ENCODE measurements around the gene COPS9.

Gene COPS9

DNA sequence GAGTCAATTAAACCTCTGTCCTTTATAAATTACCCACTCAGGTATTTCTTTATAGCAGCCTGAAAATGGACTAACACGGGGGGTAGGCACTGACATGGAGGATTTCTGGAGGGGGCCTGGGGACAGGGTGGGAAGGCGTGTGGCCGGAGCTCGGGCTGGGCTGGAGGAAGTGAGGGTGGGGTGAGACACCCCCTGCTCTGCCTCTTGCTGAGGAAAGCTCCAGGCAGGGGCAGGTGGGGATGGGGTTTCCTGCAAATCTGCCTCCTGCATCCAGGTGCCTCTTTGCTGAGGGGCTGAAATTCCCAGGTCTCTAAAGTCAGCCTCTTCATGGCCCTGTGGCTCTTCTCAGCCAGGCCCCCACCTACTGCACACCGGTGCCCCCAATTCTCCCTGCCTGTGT, 30.1 kb upstream of the COPS9 start:
- DNase-seq (ENCODE audit: low spot score): no peak

DNA sequence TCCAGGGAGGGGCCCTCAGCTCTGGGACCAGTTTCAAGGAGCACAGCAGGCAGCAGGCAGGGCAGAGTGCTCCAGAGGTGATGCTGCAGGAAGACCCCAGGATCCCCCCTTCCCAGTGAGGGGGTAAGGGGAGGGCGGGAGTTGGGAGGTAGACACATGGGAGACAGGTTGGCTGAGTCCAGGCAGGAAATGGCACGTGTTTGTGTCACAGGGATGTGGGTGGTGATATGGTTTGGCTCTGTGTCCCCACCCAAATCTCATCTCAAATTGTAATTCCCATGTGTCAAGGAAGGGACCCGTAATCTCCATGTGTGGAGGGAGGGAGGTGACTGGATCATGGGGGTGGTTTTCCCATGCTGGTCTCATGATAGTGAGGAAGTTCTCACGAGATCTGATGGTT, 29.6 kb upstream of the COPS9 start:
- DNase-seq (ENCODE audit: low spot score): no peak

DNA sequence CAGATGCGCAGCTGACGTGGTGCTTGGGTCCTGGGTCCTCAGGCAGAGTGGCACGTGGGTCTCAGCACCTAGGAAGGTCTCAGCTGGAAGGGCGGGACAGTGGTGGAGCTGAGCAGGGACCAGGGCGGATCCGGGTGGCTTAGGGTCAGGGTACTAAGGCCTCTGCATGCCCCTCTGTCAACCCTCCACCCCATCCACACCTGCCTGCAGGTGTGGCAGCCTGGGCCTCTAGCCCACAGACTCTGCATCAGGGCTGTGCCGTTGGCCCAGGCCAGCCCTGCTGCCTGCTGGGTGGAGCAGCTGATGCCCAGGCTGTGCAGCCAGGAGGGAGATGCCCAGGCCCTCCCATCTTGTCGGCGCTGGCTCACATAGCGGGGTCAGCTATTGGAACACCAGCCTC, 28.9 kb upstream of the COPS9 start:
- no peak for DNase-seq (ENCODE audit: low spot score)

DNA sequence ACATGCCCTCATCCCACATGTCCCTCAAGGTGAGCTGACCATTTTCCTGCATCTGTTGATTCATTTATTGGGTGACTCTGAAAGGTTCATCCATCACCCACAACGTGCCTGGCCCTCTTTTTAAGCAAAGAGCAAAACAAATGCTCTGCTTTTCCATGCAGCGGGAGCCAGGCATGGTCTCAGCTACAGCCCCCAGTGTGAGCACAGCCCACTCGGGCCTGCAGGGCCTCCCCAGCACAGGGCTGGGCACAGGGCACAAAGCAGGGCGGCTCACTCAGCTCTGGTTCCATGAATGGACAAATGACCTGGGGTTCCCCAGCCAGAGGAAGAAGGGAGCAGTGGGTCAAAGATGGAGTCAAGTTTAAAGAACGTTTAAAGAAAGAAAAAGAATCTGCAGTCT, 28.5 kb upstream of the COPS9 start:
- DNase-seq (ENCODE audit: low spot score): no peak

DNA sequence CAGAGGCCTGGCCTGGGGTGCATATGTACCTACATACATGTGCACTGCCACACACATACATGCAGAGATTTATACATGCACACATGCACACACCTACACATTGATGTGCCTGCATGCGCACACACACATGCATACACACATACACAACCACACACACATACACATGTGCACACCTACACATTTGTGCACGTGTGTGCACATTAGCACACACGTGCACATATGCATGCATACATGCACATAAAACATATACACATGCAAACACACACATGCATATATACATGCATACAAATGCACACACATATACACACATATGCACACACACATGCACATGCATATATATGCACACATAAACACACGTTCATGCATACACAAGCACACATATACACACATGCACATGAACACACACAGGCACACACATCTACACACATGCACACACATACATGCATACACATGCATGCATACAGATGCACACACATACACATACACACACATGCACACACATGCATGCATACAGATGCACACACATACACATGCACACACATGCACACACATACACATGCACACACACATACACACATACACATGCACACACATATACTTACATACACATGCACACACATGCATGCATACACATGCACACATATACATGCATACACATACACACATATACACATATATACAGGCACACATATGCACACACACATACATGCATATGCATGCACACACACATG, 27.9 kb upstream of the COPS9 start:
- DNase-seq (ENCODE audit: low spot score): no peak

DNA sequence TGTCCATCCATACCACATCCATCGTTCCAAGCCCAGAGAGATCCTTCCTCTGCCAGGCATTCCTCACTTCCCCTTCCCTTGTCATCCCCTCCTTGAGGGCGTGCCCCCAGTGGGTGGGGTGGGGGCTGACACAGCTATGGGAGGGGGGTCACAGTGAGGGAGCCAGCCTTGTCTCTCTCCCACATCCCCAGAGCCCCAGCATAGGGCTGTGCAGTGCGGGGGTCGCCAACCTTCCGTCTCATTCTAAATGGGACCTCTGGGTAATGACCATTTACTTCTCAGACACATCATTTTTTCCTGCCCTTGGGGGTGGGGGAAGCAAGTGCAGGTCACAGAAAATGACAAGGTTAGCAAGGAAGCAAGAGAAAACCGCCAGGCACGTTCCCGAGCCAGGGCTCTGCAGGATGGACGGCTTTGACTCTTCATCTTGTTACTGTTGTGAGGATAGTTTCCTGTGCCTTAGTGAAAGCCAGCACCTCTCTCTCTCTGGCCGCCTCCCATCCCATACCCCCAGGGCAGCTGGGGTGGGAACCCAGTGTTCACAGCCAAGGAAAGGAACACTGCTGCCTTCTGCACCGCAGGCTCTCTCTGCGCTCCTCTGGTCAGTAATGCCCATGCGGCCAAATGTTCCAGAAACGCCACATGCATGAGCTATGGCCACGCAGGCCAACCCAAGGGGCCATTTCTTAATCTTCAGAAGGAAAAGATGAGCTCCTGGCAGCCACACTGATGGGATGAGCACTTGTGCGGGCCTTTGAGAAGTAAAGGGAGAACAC, 27.0 kb upstream of the COPS9 start:
- DNase-seq (ENCODE audit: low spot score): no peak

DNA sequence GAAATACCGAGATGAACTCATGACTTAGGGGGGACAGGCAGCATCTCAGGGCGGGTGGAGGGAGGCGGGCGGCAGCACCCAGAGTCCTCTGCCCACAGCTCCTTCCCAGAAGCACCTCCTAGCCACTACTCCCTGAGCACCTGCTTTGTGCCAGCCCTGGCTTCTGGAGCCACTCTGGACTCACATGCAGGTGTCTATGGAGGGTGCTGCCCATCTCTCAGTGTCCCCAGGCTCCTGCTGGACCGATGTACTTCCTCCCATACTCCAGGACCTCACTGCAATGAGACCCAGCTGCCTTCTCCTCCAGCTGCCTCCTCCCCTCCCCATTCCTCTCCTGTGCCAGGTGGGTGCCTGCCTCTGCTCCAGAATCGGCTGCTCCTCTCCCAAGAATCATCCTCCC, 26.4 kb upstream of the COPS9 start:
- no peak for DNase-seq (ENCODE audit: low spot score)

DNA sequence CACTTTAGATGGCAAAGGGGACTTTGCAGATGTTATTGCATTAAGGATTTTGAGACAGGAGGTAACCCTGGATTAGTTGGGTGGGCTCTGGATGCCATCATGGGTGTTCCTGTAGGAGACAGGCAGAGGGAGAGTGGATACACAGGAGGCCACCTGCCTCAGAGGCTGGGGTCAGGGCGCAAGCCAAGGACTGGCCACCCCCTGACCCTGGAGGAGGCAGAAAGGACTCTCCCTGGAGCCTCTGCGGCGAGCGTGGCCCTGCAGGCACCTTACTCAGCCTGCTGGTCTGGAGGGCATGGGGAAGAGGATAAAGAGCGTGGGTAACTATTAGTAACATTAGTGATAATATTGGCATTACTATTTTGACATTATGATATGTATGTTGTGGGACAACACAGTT, 25.9 kb upstream of the COPS9 start:
- DNase-seq (ENCODE audit: low spot score): no peak

DNA sequence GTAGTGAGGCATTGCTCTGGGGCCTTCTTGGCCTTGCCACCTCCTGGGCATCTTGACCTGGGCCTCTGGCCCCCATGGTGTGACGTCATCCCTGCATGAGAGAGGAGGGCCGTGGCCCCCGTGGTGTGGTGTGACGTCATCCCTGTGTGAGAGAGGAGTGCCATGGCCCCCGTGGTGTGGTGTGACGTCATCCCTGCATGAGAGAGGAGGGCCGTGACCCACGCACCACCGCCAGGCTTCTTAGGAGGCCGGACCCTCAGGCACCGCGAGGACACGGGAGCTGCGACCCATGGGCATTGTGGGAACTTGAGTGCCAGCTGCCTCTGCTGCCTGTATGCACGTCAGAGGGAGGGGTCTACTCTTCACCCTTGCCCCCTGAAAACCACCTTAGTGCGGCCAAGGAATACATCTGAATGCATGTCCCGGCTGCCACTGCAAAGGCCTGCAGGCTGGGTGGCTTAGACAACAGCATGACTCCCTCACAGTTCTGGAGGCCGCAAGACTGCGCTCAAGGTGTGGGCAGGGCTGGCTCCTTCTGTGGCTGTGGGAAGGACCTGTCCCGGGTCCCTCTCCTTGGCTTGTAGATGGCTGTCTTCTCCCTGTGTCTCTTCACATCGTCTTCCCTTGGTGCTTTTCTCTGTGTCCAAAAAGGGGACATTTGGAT, 25.1 kb upstream of the COPS9 start:
- DNase-seq (ENCODE audit: low spot score): no peak

DNA sequence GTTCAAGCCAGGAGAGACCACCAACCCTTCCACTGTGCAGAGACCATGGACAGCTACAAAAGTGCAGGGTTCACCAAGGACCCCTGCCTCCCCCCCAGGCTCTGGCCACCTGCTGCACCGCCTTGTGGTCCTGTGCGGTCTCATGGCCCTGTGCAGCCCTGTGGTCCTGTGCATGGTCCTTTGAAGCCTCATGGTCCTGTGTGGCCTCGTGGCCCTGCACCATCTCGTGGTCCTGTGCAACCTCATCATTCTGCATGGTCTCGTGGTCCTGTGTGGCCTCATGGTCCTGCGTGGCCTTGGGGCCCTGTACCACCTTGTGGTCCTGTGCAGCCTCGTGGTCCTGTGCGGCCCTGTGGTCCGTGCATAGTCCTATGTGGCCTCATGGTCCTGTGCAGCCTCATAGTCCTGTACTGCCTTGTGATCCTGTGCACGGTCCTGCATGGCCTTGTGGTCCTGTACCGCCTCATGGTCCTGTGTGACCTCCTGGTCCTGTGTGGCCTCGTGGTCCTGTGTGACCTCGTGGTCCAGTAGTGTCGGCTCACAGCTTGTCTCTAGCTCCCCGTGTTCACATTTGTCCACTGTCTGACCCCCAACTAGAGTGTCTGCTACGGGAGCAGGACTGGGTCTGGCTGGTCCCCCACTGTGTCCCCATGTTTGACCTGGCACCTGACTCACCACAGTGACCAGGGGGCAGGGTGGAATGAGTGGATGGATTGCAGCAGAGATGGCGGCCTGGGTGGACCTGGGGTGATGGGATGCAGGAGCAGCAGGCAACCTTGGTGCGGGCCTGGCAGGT, 24.4 kb upstream of the COPS9 start:
- DNase-seq (ENCODE audit: low spot score): no peak

DNA sequence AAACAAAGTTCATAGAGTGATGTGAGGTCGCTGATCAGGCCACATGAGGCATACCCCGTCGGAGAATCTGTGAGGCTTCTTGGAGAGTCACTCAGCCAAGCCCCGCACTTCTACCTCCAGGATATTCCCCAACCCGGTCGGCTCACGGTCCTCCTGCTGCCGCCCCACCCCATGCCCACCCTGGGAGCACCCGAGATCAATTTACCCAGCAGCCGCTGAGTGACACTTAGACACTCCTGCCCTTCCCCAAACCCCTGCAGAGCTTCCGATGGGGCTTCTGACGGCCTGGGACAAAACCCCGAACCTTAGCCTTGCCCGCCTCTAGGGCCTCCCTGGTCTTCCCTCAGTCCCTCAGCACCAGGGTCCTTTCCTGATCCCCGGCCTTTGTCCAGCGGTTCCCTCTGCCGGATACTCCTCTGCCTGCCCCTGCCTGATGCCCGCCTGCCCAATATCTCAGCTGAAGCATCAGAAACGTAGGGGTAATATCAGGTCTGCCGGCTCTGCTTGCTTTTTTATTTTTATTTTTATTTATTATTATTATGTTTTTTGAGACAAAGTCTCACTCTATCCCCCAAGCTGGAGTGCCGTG, 23.2 kb upstream of the COPS9 start:
- no peak for DNase-seq (ENCODE audit: low spot score)

DNA sequence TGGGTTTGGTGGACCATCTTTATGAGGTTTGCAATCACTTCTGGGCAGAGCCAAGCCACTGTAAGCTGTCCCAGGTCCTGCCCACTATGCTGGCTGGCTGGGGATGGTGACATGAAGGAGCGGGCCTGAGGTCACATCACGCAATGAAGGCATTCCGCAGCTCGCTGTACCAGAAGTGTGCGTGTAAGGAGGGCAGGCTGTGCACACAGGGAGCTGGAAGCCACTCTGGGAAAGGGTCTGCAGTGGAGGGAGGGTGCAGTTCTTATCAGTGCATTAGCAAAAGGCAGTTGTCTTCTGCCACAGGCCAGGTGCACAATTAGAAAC, 21.0 kb upstream of the COPS9 start:
- DNase-seq (ENCODE audit: low spot score): no peak

DNA sequence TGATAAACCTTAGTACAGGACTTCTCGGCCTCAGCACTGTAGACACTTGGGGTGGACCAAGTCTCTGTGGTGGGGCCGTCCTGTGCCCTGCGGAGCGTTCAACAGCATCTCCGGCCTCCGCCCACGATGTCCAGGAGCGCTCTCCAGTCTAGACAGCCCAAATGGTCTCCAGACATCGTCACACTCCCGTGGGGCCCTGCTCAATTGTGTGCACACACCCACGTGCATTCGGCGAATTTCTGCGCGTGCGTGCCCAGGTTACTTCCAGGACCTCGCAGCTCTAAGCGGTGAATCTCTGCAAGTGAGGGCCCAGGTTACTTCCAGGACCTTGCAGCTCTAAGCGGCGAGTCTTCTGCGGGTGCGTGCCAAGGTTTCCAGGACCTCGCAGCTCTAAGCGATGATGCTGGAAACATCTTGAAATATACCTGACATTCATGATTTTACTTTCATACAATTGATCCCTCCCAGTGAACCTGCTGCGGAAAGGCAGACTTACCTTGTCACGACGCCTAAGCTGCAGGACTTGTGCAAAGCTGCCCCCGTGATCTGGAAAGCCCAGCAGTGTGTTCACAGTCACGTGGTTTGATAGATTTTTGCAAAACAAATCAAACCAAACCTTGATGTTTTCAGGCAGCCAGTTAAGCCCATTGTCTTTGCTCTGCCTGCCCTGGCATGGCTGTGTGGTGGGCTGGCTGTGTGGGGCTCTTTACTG, 20.5 kb upstream of the COPS9 start:
- no peak for DNase-seq (ENCODE audit: low spot score)

DNA sequence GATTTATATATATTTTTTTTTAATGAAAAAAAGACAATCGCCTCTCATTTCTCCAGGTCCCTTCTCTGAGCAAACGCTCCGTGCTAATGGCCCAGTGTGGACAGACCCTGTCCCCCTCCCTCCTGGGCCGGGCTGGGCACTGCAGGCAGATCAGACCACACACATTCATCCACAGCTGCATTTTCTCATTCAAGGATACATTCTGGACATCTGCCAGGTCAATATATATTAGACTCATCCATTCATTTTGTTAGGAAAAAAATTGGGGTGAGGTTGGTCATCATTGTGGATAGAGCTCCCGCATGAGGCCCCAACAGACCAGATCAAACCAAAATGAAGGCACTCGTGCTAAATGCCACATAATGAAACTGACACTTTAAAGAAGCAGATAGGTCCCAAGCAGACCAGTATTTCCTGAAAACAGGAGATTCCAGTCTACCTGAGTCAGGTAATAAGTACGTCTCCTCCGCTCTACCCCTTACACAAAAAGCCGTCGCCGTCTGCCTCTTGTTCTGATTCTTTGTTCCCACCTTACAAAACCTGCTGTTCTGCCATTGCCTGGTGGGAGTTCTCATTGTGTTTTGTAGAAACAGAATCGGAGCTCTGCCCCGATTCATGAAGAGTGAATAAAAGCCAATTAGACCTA, 19.8 kb upstream of the COPS9 start:
- DNase-seq (ENCODE audit: low spot score): no peak

DNA sequence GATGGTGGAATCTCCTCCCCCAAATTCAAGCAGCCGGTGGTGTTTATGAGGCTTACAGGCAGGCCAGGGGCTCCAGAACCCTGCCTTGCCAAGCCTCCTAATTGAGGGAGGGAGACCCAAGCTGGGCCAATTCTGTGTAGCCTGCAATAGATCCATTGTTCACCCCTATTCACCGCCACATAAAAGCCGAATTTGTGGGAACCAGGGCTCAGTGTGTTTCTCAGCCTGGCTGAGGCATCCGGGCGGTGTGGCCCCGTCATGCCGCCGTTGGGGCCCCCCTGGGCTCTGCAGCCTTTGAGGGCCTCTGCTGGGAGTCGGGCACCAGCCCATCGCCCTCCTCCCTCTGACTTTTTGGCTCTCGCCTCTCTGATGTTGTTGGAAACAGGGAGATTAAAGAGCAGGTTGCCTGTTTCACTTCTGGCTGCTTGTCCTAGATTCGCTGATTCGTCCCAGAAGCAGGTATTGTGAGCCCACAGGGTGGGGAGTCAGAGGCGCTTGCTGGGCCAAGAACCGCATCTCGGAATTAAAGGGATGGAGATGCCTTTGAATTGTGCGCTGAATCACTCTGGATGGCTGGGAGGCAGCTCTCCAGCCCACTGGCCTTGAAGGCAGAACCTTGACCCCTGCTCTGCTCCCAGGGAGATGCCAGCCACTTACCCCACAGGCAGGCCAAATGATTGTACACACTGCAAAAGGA, 19.1 kb upstream of the COPS9 start:
- DNase-seq (ENCODE audit: low spot score): no peak

DNA sequence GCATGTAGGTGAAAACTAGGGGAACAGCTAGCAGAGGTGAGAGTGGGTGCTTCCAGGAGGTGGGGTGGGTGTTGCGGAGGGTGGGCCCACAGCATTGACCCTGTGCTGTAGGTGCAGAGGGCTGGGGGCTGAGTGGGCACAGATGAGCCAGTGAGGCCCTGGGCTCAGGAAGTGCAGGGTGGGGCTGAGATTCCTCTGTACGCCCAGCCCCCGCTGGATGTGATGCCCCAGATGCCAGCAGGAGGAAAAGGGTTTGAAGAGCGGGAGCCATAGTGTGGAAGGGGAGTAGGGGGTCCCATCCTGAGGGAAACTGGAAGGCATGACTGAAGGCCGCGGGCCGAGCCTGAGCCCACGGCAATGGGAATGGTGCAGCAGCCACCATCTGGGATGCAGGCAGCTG, 18.5 kb upstream of the COPS9 start:
- DNase-seq (ENCODE audit: low spot score): no peak

DNA sequence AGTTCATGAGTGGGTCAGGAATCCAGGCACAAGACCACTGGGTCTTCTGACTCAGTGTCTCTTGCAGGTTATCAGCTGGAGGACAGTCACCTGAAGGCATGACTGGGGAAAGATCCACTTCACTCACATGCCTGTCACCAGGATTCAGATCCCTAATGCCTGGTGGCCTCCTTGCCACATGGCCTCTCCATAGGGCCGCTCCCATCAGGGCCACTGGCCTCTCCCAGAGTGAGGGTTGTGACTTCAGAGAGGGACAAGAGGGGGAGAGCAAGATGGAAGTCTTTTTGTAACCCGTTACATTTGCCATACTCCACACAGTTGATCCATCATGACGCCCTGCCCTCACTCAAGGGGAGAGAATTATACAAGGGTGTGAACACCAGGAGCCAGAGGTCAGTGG, 17.3 kb upstream of the COPS9 start:
- DNase-seq (ENCODE audit: low spot score): no peak

DNA sequence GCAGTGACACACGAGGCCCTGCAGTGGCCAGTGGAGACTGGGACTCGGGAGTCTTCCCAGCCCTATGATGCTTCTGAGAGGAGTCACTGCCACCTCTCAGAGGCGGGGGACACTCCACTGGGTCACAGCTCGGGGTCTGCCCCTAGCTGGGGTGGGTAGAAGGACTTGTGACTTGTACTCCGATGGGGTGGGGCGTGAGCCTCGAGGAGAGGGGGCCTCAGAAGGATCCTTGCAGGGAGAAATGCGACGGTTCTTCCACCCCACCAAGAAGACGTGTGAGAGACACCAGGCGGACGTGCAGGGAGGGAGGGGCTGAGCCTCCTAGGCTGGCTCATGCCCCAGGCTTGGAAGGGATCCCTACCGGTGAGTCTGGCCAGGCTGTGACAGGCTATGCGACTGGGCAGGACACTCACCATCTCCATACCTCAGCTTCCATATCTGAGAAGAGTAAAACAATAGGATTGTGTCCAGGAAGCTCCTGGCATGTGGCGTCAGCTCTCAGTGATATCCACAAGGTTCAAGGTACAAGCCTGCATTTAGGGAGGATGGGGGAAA, 15.4 kb upstream of the COPS9 start:
- no peak for DNase-seq (ENCODE audit: low spot score)

DNA sequence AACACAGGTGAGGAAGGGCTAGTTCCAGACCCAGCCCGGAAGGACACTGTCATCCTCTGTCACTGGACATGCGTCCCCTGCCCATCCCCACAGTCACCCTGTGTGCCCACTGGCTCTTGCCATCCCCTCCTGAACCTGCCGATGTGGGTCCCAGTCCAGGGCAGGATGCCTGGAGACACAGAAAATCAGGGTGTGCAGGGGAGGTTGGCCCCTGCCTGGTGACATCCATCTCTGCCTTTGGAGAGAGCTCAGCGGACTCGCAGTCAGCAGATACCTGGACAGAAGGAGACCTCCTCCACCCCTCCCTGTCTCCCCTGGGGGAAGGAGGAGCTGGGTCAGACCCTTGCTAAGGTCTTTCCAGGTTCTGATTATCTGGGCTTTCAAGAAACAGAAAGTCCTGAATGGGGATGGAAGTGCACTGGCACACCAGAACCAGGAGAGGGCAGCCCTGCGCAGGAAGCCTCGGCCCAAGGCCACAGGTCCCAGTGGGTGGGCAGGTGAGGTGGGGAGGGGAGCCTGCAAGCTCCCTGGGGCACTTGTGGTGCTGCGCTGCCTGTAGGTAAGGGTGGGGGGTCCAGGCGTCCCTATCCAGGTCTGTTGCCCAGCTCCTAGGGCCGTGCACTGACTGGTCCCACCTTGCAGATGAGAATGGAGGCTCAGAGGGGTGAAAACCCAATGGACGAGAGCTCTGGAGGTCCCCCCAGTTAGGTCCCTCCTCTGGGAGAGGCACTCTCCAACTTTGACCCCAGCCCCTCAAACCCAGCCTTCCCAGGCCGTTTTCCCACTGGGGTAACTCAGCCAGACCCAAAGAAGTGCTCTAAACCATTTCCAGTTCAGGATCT, 14.1 kb upstream of the COPS9 start:
- DNase-seq (ENCODE audit: low spot score): no peak
